Keratinocyte (primary cell): ENCODE data around the gene DIPK1B.

Source experiments
- EZH2 ChIP-seq: IDR thresholded peaks from one replicate; pipeline ENCODE4 v1.6.1; 2012; ENCODE audit warnings: inconsistent platforms, mild to moderate bottlenecking, low read length, moderate library complexity
- TF ChIP-seq, protein P1 (sequence below), 3 experiments: IDR thresholded peaks in 1 of 3; conservative IDR thresholded peaks in 1 of 3; optimal IDR thresholded peaks in 1 of 3; 2 replicates in 2 of 3; 3 replicates in 1 of 3; pipeline versions ENCODE3 to v1.5.1; 2011; ENCODE audit warnings: low read length in 3 of 3, mild to moderate bottlenecking in 3 of 3, moderate library complexity in 2 of 3, control low read depth in 1 of 3, inconsistent platforms in 1 of 3; ENCODE audit not compliant: insufficient read depth in 2 of 3; ENCODE audit errors: extremely low read depth in 1 of 3

DNA sequence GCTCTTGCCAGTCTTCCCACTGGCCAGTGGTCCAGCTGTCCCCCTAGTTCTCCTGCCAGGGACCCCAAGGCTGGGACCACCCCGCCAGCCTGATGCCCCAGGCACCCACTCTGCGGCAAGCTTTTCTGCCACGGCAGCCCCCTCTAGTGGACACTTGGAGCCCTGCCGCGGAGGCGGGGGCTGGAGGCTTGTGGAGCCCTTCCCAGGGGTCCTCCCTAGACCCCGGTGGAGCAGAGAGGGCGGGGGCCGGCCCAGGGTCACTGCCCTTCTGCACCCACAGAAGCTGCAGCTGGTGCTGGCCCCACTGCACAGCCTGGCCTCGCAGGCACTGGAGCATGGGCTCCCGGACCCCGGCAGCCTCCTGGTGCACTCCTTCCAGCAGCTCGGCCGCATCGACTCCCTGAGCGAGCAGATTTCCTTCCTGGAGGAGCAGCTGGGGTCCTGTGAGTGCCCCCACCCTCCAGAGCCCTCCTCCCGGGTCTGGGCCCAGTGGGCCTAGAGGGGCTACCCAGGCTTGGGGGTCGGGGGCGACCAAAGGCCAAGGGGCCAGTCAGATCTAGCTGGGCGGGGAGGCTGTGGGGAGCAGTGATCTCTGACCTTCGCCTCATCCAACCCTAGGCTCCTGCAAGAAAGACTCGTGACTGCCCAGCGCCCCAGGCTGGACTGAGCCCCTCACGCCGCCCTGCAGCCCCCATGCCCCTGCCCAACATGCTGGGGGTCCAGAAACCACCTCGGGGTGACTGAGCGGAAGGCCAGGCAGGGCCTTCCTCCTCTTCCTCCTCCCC lies 40.5 kb upstream of the DIPK1B start:
- TF ChIP-seq, protein P1, sequence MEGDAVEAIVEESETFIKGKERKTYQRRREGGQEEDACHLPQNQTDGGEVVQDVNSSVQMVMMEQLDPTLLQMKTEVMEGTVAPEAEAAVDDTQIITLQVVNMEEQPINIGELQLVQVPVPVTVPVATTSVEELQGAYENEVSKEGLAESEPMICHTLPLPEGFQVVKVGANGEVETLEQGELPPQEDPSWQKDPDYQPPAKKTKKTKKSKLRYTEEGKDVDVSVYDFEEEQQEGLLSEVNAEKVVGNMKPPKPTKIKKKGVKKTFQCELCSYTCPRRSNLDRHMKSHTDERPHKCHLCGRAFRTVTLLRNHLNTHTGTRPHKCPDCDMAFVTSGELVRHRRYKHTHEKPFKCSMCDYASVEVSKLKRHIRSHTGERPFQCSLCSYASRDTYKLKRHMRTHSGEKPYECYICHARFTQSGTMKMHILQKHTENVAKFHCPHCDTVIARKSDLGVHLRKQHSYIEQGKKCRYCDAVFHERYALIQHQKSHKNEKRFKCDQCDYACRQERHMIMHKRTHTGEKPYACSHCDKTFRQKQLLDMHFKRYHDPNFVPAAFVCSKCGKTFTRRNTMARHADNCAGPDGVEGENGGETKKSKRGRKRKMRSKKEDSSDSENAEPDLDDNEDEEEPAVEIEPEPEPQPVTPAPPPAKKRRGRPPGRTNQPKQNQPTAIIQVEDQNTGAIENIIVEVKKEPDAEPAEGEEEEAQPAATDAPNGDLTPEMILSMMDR (optimal IDR thresholded peaks at IDR 0.05 in 1 of 3, IDR thresholded peaks at IDR 0.05 in 1 of 3, conservative IDR thresholded peaks at IDR 0.05 in 1 of 3; ENCODE audit: extremely low read depth in 1 of 3, insufficient read depth in 2 of 3, low read length in 3 of 3), result peak in 2 of 3 experiments; percentile 58 to 91
- no peak for TF ChIP-seq EZH2
